AG09319 (cell line): ENCODE results near the gene ARHGEF11.

Experiments
- DNase-seq: peaks from one replicate; pipeline ENCODE4 v3.0.0-alpha.2; 2010; ENCODE audit warnings: low read depth; ENCODE audit errors: extremely low read depth
- TF ChIP-seq, protein P1 (sequence below): IDR thresholded peaks from 2 replicates; pipeline ENCODE4 v1.5.1; 2011; ENCODE audit warnings: low read depth, mild to moderate bottlenecking, inconsistent platforms, low read length, moderate library complexity

Gene ARHGEF11

DNA sequence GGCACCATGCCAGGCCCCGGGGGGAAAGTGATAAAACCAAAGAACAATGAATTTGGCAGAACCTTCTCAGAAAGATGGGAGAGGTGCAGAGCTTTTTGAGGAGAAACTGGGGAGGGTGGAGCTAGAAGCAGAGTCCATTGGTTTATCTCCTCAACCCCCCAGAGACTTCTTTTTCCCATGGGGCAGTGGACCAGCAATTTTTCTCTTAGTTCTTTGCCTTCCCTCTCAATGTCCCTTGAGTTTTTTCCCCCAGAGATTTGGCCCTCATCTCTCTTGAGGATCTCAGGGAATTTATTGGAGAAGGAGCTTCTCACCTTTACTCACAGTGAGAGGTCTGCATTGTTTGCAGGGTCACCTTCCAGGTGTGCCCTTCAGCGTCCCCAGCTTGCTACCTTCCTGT lies 5.3 kb upstream of the ARHGEF11 start:
- TF ChIP-seq, protein P1, sequence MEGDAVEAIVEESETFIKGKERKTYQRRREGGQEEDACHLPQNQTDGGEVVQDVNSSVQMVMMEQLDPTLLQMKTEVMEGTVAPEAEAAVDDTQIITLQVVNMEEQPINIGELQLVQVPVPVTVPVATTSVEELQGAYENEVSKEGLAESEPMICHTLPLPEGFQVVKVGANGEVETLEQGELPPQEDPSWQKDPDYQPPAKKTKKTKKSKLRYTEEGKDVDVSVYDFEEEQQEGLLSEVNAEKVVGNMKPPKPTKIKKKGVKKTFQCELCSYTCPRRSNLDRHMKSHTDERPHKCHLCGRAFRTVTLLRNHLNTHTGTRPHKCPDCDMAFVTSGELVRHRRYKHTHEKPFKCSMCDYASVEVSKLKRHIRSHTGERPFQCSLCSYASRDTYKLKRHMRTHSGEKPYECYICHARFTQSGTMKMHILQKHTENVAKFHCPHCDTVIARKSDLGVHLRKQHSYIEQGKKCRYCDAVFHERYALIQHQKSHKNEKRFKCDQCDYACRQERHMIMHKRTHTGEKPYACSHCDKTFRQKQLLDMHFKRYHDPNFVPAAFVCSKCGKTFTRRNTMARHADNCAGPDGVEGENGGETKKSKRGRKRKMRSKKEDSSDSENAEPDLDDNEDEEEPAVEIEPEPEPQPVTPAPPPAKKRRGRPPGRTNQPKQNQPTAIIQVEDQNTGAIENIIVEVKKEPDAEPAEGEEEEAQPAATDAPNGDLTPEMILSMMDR = no peak

DNA sequence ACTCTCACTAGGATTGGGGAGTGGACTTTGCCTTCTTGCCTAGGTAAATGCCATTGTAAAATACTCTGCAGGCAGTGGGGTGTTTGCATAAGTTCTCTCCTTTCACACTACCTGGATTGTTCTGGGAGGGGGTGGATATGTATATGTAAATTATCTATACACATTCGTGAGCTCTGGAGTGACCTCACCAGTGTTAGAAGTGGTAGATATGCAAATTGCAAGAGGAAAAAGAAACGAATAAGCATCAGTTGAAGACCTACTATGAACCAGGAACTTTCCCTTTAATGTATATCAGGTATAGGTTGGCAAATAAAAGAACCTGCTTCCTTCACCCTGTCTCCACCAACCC lies 1.5 kb upstream of the ARHGEF11 start:
- no peak for DNase-seq
- TF ChIP-seq, protein P1 = no peak

More for the DNA sequence above, 5.3 kb upstream of the ARHGEF11 start:
- no peak for DNase-seq

DNA sequence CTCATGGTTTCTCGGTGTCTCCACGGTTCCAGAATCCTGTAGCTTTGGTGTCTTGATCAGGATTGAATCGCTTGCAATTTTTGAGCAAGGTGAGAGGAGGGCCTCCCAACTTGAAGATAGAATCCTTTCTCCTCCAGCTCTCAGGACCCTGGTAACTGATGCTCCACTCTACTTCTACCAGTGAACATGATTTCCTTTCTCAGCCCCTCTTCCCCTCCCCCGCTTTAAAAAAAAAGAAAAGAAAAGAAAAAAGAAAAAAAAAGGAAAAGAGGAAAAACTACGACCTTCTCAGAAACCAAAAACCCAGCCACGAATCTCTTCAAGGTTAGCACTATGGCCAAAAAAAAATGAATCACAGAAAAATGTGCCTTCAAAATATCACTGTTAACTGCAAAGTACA lies 1.2 kb downstream of the ARHGEF11 start:
- DNase-seq = no peak
- TF ChIP-seq, protein P1 = no peak

DNA sequence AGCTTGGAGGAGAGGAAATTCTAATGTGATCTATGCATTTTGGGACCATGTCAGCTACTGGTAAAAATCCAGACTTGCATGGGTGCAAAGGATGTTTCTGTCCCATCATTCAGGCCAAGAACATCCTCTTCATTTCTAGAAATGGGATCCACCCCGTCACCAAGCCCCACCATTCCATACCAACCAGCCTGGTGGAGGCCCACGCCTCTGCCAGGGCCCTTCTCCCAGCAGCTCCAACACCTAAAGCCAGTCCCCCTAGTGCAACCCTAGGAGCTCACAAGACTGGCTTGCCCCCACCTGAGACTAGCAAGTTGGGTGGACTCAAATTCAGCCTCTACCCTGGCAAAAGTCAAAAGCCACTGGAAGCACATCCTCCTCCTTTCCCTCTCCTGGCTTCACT lies 1.9 kb downstream of the ARHGEF11 start:
- DNase-seq = no peak
- TF ChIP-seq, protein P1 = no peak

DNA sequence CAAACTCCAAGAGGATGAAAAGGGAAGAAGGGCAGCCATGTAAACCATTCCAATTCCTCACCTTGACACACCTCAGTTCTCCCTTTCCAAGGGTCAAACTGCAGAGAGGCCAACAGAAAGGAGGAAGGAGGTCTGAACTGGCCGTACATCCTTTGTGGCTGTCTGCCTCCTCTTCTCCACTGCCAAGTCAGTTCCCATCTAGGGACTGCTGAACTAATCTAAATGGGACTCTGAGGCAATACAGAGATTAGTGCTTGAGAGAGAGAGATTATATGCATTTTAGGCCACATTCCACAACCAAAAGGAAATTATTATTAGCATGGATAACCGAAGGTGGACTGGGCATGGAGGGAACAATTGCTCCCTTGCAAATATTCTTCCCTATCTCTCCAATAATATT lies 2.7 kb downstream of the ARHGEF11 start:
- DNase-seq = no peak
- TF ChIP-seq, protein P1 = no peak

DNA sequence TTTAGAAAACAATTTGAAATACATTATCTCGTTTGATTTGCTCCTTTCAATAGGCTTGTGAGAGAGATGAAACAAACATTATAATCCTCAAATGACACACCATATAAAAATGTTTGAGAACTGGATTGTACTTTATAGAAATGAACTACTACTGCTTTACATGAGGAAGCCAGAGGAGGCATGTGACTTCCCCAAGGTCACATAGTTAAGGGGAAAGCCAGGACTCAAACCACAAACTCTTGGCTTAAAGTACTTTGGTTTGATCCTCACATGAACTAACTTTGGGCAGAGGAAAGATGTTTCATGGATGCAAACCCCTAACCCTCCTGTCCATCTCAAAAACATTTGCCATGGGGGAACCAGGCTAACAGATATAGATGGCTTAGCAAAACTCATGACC lies 4.7 kb downstream of the ARHGEF11 start:
- DNase-seq = peak; percentile 19
- TF ChIP-seq, protein P1 = no peak

DNA sequence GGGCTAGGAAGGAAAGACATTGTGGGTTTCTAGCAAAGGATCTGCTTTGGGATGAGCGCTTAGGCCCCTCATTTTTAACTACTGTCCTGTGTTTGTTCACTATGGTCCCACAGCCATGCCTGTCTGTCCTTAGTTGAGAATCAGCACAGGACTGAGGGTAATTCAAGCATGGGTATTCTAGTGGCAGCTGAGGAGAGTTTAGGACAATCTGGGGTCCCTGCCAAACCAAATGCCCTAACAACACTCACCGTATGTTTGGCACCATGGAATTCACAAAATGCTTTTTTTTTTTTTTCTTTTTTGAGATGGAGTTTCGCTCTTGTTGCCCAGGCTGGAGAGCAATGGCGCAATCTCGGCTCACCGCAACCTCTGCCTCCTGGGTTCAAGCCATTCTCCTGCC lies 10.4 kb downstream of the ARHGEF11 start:
- TF ChIP-seq, protein P1 = no peak

More for the DNA sequence above, 10.4 kb downstream of the ARHGEF11 start:
- DNase-seq = no peak
